Fibroblast of mammary gland (primary cell): ENCODE measurements around the gene FAM180A.

ENCODE experiments used
- DNase-seq: peaks from one replicate; pipeline ENCODE4 v3.0.0-alpha.2; 2010; ENCODE audit warnings: low read depth
- H3K4me3 ChIP-seq: 2 replicates; pipeline ENCODE4 v1.5.1; 2011; ENCODE audit warnings: low read depth, mild to moderate bottlenecking, low read length, moderate library complexity; ENCODE audit not compliant: control insufficient read depth
- CTCF ChIP-seq: conservative IDR thresholded peaks from 2 replicates; pipeline ENCODE4 v1.5.1; 2011; ENCODE audit warnings: low read depth, low read length, inconsistent platforms; ENCODE audit not compliant: control insufficient read depth, insufficient read depth

Gene FAM180A

GRCh38 chr7:135712796-135713195, 35.8 kb downstream of the FAM180A start:
- no peak overlapping the region for H3K4me3 ChIP-seq
- TF ChIP-seq CTCF: no peak
- DNase-seq: no peak

- DNase-seq: no peak
- H3K4me3 ChIP-seq: no peak overlapping the region
- no peak for TF ChIP-seq CTCF
These were observed 36.3 kb downstream of the FAM180A start for GRCh38 chr7:135712182-135712782.

- H3K4me3 ChIP-seq: no peak overlapping the region
- TF ChIP-seq CTCF: no peak
- no peak for DNase-seq
These were observed 37.5 kb downstream of the FAM180A start for GRCh38 chr7:135711139-135711469.

- TF ChIP-seq CTCF: peak; percentile 45
- no peak for DNase-seq
- no peak overlapping the region for H3K4me3 ChIP-seq
These were observed 38.0 kb downstream of the FAM180A start for GRCh38 chr7:135710417-135711138.

- TF ChIP-seq CTCF: no peak
- H3K4me3 ChIP-seq: no peak overlapping the region
- DNase-seq: no peak
These were observed 39.1 kb downstream of the FAM180A start for GRCh38 chr7:135709508-135709907.

- no peak for DNase-seq
- H3K4me3 ChIP-seq: no peak overlapping the region
- TF ChIP-seq CTCF: no peak
These were observed 40.6 kb downstream of the FAM180A start for GRCh38 chr7:135708041-135708440.

- H3K4me3 ChIP-seq: no peak overlapping the region
- no peak for TF ChIP-seq CTCF
- DNase-seq: no peak
These were observed 41.0 kb downstream of the FAM180A start for GRCh38 chr7:135707570-135707966.
